Raji (cell line): ENCODE measurements around the gene UFD1.
A peak's percentile ranks its signal among the peaks of the same experiment; 100 is the strongest.

ENCODE experiments used
- POLR2A ChIP-seq: IDR thresholded peaks from 2 replicates; pipeline ENCODE4 v1.6.1; 2011; ENCODE audit warnings: low read depth, low read length, control low read depth; ENCODE audit not compliant: insufficient read depth

UFD1 gene

DNA sequence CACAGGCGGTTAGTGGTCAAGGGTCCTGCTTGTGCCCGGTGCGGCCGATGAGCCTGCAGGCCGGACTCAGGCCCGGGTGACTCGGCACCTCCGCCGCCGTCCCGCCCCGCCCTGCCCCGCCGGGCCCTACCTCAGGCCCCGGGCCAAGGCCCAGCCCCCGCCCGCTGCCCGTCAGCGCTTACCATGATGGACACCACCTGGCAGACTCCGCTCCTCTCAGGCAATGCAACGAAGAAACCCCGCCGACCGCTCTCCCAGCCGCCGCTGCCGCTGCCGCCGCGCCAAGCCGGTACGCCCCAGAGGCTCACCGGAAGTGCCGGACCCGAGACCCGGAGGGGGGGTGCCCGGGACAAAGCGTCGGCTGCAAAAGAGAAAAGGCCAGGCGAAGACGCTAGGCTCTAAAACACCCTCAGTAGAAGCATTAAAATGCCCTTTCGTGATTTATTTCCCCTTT lies at the start of gene UFD1:
UFD1 (minus strand) TSS at position 293 of the 454 bp plus-strand sequence; CDS start at position 185, 108 bp downstream.
- TF ChIP-seq POLR2A = peak; percentile 52

- no peak for TF ChIP-seq POLR2A
Observed at GRCh38 chr22:19527861-19528417, 48.9 kb upstream of the UFD1 start.

DNA sequence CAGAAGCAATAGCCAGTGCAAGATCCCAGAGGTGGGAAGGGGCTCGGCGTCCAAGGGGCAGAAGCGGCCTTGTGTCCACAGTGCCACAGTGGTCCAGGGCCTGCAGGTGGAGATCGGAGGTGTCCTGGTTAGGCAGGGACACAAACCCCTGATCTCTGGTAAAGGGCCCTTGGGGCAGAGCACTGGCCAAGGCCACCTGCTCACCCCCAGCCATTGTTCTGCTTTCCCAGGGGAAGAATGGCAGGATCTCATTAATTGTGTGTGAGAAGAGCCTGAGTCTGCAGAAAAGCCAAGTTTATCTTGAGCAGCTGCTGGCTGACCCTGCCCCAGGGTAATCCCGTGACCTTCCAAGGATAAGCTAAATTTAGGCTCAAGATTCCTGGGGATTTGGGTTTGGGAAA lies 48.3 kb upstream of the UFD1 start:
- TF ChIP-seq POLR2A = no peak

- TF ChIP-seq POLR2A = no peak
Observed at GRCh38 chr22:19526702-19527111, 47.7 kb upstream of the UFD1 start.

GRCh38 chr22:19526076-19526701 lies 47.2 kb upstream of the UFD1 start:
- TF ChIP-seq POLR2A = no peak

DNA sequence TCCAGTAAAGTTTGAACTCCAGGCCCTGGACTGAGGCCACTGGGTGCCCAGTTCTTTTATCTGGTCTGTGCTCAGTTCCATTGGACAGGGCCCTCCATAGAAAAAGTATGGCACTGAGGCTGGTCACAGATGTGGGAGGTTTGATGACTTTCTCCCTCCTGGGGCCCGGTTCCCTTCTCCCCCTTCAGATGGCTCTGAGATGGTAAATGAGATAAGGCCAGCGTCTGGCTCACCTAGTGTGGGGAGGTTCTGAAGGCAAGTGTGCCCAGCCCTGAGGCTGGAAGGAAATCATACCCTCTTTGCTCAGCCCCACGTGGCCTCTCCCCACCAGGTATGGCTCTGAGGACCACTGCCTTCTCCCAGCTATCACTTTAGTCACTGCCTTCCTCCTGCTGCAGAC lies 46.7 kb upstream of the UFD1 start:
- TF ChIP-seq POLR2A = no peak

DNA sequence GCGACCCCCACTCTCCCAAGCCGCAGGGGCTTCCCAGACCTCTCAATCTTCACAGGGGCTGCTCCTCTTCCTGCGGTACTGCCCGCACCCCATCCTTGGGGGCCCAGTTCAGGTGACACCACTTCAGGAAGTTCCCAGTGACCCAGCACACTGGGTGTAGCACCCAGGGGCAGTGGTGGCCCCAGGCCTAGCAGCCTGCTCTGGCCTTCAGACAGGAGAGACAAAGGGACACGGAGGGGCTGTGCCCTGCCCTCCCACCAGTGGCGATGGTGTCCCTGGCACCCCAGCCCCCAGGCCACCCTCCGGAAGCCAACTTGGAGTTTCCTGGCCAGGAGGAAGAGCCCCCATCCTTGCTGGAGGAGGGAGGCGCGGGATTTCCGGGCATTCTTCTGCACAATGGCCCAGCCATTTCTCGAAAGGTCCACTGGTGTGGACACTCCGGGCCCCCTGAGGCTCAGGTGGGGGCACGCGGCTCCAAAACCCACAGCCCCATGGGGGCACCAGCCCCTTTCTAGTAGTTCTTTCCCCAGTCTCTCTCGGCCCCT lies 46.2 kb upstream of the UFD1 start:
- no peak for TF ChIP-seq POLR2A

DNA sequence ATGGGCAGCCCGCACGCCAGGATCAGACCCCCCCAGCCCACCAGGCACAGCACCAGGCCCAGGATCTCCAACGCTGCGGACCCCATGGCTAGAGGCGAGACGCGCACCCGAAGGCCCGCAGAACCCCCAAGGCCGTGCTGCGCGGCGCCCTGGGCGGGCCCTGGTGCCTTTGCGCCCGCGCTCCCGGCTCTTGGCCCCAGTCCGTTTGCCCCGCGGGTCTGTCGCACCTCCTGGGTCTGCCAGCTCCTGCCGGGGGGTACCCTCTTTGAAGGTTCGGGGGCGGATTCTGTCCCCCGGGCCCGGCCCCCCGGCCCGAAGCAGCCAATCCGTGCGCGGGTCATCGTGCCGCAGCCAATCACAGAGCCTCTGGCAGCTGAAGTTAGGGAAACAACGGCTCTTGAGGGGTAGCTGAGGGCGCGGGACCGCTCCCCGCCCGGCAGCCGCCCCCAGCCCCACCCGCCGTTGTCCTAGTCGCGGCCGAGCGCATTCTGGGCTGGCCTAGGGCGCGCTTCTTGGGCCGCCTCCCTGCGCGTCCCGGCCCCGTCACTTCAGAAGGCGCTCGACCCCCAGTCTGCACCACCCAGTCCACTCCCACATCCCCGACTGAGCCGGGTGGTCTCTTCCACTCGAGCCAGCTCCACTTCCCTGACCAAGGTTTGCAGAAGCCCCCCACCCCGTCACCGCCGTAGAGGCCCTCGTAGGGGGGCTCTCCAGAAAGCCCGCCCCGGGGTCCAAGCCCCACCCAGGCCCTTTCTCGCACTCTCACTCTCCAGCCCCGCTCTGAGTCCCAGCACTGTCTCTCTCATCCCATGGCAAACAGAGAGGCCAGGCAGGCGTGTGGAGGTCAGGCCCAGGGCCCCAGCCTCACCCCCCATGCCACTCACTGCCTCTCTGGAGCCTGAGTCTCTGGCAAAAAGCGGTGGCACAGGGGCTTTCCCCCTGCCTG lies 45.5 kb upstream of the UFD1 start, which contains the start of gene CLDN5:
CLDN5 (minus strand) TSS at position 241 of the 946 bp plus-strand sequence; CDS start at position 86, 155 bp downstream.
- TF ChIP-seq POLR2A = no peak

DNA sequence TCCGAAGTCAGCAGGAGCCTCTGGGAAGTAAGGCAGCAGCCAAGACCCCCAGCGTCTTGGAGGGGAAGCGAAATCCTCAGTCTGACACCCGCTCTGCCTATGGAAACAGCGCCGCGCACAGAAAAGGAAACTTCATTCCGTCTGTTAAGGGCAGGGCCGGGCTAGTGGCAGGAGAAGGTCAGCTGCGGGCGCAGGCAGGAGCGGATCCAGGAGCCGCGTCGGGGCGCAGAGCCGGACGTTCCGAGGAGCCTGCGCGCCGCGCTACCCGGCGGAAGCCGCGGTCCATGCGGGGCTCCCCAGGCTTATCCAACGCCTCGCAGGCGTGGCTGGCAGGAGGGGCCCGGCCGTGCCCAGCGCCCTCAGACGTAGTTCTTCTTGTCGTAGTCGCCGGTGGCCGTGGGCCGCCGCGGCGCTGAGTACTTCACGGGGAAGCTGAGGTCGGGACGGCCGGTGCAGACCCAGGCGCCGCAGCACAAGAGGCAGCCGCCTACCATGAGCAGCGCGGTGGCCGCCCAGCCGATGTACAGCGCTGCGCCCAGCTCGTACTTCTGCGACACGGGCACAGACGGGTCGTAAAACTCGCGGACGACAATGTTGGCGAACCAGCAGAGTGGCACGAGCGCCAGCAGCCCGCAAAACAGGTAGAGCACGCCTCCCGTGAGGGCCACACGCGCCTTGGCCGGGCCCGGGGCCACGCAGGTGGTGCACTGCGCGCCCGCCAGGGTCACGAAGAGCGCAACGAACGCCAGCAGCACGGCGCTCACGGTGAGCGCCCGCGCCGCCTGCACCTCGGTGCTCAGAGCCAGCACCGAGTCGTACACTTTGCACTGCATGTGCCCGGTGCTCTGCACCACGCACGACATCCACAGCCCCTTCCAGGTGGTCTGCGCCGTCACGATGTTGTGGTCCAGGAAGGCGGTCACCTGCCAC lies 44.5 kb upstream of the UFD1 start:
- TF ChIP-seq POLR2A = no peak

DNA sequence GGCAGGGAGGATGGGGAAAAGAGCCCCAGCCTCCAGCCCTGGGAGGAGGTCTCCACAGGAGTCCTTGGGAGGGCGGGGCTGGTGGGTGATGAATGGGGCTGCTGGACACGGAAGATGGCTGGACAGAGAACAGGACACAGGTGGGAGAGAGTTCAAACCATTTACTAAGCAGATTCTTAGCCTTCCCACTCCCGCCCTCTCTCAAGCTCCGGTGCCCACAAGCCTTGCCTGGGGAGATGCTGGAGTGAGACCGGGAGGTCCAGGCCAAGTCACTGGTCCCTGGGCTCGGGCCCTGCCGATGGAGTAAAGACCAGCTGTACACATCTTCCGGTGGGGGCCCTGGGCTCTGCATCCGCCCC lies 43.9 kb upstream of the UFD1 start:
- no peak for TF ChIP-seq POLR2A

GRCh38 chr22:19522190-19522880 lies 43.3 kb upstream of the UFD1 start:
- no peak for TF ChIP-seq POLR2A

GRCh38 chr22:19520566-19521305 lies 41.7 kb upstream of the UFD1 start:
- no peak for TF ChIP-seq POLR2A

- no peak for TF ChIP-seq POLR2A
Observed at GRCh38 chr22:19520007-19520406, 41.0 kb upstream of the UFD1 start.
